Measurements from ENCODE around the gene SNX4.
A peak's percentile ranks its signal among the peaks of the same experiment; 100 is the strongest.
"Not testable (repeated sequence)": the region's sequence is repeated elsewhere in the genome, so short reads cannot be mapped to it uniquely, and the experiment has no call there.

The SNX4 gene
- total RNA-seq, result 19.1 reads per million, percentile 46 among the genes with 10 or more reads in this experiment

- DNase-seq, result peak; percentile 82
Observed at GRCh38 chr3:125519678-125520562, at the start of gene SNX4. Gene SNX4 (minus strand): TSS chr3:125520202. CDS start chr3:125520172, 30 bp downstream.

DNA sequence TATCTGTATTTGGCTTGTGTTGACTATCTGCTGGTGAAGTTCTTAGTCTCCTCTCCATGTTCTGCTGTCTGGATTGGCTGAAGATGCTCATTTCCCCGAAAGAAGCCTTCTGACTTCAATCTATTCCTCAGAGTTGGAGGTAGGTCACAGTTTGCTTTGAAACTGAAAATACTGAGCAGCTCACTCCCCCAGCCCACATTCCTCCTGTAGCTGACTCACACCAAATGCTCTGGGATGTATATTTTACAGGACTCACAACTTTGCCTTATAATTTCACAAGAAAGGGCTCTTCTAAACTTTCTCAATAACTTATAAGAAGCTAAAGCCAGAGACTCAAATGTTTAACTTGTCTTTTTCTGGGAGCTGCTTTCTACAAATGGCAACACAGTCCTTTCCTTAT lies 36.3 kb upstream of the SNX4 start:
- DNase-seq, result no peak

DNA sequence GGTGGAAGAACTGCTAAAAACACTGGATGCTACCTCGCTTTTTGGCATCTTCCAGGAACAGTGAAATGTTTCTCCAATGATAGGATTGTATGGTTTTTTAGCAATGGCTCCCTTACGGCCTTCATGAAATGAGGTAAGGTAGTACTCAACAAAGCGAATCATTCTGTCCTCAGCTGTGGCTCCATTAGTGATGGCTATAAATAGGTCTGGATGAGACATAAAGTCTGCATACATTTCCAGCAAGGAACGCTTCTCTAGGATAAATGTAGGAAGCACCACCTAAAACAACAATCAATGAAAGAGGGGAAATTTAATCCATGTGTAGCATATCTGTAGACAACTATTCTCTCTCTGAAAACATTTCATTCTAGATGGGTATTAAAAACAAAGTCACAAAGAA lies 32.4 kb upstream of the SNX4 start:
- no peak for DNase-seq

- DNase-seq, result no peak
Observed at GRCh38 chr3:125528920-125529319, 8.9 kb upstream of the SNX4 start.

DNA sequence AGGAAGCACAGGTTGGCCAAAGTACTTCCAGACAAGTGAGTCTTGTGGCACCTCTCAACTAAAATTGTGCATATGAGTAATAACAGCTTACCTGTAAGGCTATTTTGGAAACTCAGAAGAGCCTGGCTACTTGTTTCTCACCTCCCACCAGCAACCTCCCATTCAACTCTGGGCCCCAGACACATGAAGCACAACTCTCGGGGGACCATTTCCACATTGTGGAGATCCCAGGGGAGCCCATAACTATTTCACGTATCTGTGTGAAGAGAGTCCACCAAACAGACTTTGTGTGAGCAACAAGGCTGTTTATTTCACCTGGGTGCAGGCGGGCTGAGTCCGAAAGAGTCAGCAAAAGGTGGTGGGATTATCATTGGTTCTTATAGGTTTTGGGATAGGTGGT lies 5.2 kb upstream of the SNX4 start:
- no peak for DNase-seq

DNA sequence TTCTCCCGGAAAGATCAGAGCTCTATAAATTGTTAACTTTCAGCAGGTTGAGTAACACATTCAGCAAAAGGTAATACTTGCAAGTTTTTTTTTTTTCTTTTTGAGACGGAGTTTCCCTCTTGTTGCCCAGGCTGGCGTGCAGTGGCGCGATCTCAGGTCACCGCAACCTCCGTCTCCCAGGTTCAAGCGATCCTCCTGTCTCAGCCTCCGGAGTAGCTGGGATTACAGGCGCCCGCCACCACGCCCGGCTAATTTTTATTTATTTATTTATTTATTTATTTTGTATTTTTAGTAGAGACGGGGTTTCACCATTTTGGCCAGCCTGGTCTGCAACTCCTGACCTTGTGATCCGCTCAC lies 539 bp upstream of the SNX4 start:
- not testable (repeated sequence) for DNase-seq

GRCh38 chr3:125515421-125515820 lies 4.6 kb downstream of the SNX4 start:
- no peak for DNase-seq

DNA sequence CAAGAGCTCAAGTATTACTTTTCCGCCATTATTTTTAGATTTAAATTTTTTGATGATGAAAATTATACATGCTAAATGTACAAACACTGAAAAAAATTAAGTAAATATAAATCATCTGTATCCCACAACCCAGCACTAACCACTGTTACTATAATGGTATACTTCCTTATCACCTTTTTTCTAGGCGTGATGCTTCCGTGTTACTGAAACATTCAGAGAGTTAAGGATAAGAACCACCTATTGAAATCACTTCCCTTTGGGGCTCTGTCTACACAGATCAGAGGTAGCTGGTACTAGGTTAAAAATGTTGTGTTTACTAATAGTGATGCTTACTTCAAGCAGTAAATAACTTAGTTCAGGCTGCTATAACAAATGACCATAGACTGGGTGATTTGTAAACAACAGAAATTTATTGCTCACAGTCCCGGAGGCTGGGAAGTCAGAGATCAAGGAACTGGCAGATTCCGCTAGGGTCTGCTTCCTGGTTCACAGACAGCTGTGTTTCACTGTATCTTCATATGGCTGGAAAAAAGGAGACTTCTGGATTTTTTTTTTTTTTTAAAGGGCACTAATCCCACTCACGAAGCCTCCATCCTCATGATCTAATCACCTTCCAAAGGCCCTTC lies 6.4 kb downstream of the SNX4 start:
- no peak for DNase-seq

- DNase-seq, result no peak
Observed at GRCh38 chr3:125512135-125512920, 7.7 kb downstream of the SNX4 start.

DNA sequence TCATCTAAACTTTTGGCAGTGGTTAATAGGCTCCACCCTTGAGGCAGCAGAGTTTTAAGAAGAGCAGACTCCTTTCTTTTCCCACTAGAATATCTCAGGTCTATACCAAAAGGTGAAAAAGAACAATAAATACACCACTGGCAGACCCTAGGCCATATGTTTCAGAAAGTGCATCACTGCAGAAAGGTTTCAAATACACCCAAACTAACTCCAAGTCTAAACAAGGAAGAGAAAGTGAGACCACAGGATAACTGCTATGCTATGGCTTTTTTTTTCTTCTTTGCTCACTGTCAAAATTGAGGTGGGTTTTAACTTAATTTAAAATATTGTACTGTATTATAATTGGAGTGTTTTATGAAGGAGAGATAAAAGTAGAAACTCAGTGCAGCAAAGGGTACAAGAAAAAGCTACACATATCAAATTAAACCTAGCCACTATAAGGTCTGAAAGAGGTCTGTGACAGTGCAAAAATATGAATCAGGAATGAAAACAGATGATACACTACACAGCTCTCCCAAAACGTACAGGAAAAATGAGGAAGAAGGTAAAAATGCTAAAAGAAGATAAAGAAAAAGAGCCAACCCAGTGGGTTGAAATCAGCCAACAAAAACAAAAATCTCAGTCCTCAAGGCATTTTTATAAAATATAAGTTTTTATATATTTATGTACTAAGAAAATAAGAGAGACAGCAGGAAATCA lies 8.4 kb downstream of the SNX4 start:
- DNase-seq, result no peak

GRCh38 chr3:125507128-125507527 lies 12.9 kb downstream of the SNX4 start:
- DNase-seq, result no peak

GRCh38 chr3:125498630-125499029 lies 21.4 kb downstream of the SNX4 start:
- no peak for DNase-seq

- DNase-seq, result no peak
Observed at GRCh38 chr3:125496701-125497100, 23.3 kb downstream of the SNX4 start.

- no peak for DNase-seq
Observed at GRCh38 chr3:125482406-125482805, 37.6 kb downstream of the SNX4 start.

DNA sequence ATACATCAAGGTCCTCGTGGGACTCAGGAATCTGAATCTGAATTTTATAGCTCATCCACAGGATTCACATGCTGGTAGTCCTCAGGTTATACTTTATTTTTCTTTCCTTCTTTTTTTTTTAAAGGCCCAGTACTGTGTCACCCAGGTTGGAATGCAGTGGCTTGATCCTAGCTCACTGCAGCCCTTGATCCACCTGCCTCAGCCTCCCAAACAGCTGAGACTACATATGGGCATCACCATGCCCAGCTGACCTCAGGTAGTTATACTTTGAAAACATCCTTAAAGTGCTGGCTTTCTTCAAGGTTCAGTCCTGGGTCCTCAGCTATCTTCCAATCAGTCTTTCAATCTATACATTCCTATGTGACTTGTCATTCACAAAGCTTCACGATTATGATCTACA lies 38.2 kb downstream of the SNX4 start:
- DNase-seq, result no peak

DNA sequence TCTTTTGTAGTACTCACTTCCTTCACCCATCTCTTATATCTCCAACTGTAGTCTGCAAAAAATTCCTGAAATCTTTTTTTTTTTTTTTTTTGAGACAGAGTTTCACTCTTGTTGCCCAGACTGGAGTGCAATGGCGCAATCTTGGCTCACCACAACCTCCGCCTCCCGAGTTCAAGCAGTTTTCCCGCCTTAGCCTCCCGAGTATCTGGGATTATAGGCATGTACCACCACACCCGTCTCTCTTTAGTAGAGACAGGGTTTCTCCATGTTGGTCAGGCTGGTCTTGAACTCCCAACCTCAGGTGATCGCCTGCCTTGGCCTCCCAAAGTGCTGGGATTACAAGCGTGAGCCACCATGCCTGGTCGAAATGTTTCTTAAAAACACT lies 38.6 kb downstream of the SNX4 start:
- not testable (repeated sequence) for DNase-seq

DNA sequence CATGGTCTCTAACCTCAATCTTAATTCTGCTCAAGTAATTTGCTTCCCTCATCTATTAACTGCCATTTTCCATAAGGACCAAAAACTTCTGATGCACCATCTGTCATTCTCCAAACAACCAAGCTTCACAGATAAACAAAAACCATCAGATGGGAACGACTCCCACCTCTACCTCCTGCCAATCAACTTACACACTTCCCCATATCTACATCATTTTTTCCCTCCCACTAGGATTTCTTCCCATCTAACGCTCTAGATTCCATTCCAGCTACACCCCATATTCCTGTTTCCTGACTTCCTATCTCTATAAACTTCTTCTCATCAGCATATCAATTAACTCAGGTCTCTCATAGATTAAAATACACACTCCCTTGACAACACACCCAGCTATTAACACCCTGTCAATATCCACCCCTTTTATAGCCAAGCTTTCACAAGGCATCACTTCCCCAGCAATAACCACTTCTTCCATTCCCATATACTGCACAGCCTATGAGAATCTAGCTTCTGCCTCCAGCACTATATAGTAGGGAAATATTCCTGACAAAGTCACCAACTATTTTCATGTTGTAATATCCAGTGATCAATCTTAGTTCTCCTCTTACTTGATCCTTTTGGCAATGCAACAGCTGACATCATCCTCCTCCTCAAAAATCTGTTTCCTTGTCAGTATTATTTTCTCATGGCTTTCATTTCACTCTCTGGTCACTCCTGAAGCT lies 39.2 kb downstream of the SNX4 start:
- no peak for DNase-seq

- DNase-seq, result no peak
Observed at GRCh38 chr3:125479091-125479490, 40.9 kb downstream of the SNX4 start.

DNA sequence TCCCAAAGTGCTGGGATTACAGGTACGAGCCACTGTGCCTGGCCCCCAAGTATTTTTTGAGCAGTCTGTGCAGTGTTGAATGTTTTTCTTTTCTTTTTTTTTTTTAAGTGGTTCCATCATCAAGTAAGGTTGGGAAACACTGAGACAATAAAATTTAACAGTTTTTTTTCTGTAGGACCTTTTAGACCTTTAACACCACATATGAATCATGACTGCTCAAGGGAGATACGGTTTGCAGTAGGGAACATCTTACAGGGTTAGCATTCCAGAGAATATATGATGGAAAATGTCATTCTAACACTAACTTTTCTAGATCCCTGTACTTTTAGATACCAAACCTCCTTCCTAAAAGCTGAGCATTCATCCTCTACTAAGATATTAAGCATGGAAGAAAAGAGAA lies 41.7 kb downstream of the SNX4 start:
- DNase-seq, result no peak

DNA sequence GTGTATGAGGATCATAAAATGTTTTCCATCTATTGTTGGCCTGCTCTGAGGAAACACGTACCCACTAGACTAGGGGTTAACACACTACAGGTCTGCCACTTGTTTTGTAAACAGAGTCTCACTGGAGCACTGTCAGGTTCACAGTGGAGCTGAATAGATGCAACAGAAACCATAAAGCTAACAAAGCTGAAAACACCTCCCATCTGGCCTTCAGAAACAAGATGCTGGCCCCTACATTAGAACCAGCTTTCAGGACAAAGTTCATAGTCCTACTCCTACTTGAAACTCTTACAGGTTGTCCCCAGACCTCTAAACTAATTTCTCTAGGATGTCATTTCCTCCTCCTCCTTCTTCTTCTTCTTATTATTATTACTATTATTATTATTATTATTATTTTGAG lies 42.3 kb downstream of the SNX4 start:
- DNase-seq, result no peak

GRCh38 chr3:125470671-125471070 lies 49.3 kb downstream of the SNX4 start:
- no peak for DNase-seq

DNA sequence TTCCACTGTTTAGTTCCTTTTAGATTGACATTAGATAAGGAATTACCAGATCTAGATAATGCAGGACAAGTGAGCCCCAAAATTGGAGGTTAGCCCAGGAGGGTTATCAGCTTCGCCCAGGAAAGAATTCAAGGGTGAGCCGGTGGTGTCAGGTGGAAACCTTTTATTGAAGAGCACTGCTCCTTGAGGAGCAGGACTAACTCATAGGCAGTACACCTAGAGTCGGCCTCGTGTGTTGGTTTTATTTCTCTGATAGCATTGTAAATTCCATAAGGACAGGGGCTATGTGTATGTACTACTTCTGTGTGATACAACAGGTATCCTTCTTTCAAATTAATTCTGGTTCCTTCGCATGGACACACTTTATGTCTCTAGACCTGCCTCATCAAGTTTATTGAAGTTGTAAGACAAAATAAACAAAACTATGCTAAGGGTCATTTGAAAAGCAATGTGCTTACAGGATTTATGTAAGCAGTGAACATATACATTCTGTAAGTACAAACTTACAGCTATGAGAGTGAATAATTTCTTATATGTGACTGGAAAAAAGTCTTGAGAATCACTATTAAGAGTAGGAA lies 57.2 kb downstream of the SNX4 start:
- DNase-seq, result no peak
